SKM-1 treated with dmso at 0.1 percent for 144 hours (cell line): ENCODE results near the gene DNAJC10.

Experiments
- DNase-seq: peaks from one replicate; lab custom pipeline; 2025; ENCODE audit not compliant: unreplicated experiment; lab: John Stamatoyannopoulos, UW

Gene DNAJC10

GRCh38 chr2:182831101-182831500, 115.0 kb downstream of the DNAJC10 start:
- DNase-seq = no peak

GRCh38 chr2:182831921-182832320, 115.9 kb downstream of the DNAJC10 start:
- no peak for DNase-seq

GRCh38 chr2:182833084-182833854, 117.2 kb downstream of the DNAJC10 start:
- DNase-seq = no peak

GRCh38 chr2:182834293-182834692, 118.2 kb downstream of the DNAJC10 start:
- DNase-seq = no peak

GRCh38 chr2:182836451-182836850, 120.4 kb downstream of the DNAJC10 start:
- DNase-seq = no peak
